ENCODE data around the gene VPS54. TPM values are rescaled to one million over a fixed set of nuclear protein-coding genes. Genes with fewer than 3 reads are reported as not detected.

The VPS54 gene
- total and polyA plus RNA-seq, 9 of the 15 experiments (the other 6 are each of a cell fraction or from before 2014, with no cell fraction given): 4.9 to 23.2 (median 13.2) TPM

- ChIA-PET POLR2A (interaction anchor here (0.8 kb wide), 1 partner anchor 29 kb away, joined by 3 read pairs; no protein-coding TSS in a partner anchor), CTCF (ENCODE audit: low intra/inter-chr PET ratio) (no interaction called here)
- Histone ChIP-seq H3K36me3 (ENCODE audit: control insufficient read depth, insufficient read depth, low read length) (peaks cover 22% of the 10 kb centered on the region; the same call in 2 of the 3 replicates), H3K27me3 (ENCODE audit: control insufficient read depth in 2 of 2, insufficient read depth in 2 of 2, low read length in 2 of 2) (no peaks in the 10 kb centered on the region), H3K4me1 (replicated peaks in 1 of 2; ENCODE audit: control insufficient read depth in 2 of 2, insufficient read depth in 2 of 2, low read length in 2 of 2) (no peaks in the 10 kb centered on the region), H2AFZ (ENCODE audit: low read depth, low read length) (no peak overlapping the region), H3K9me3 (replicated peaks; ENCODE audit: control insufficient read depth, insufficient read depth, low read depth, low read length) (no peaks in the 10 kb centered on the region), H3K27ac (ENCODE audit: extremely low read depth, low read depth, low read length) (no peak overlapping the region), H4K20me1 (replicated peaks; ENCODE audit: control insufficient read depth, insufficient read depth, low read length) (no peaks in the 10 kb centered on the region), H3K9me1 (ENCODE audit: control insufficient read depth, insufficient read depth, low read length) (peaks cover 4% of the 10 kb centered on the region), H3K4me3 (no peak overlapping the region), H3K9ac (ENCODE audit: insufficient read depth in 1 of 2, low read depth in 2 of 2, low read length in 2 of 2) (no peak overlapping the region), H3K79me2 (ENCODE audit: control insufficient read depth, insufficient read depth, low read length) (no peaks in the 10 kb centered on the region; the same call in 2 of the 3 replicates), H3K4me2 (ENCODE audit: insufficient read depth, low read length) (no peak overlapping the region)
- FAIRE-seq (no peak), ATAC-seq (no peak), DNase-seq (ENCODE audit: extremely low read depth in 1 of 4, low spot score in 3 of 4) (no peak)
- WGBS (ENCODE audit: insufficient coverage, low coverage, missing lambda C conversion rate): 79% methylated on average over 4 of the region's 4 CpGs
- intact Hi-C loops (cut with micrococcal nuclease) (no loop called here), in situ Hi-C loops (cut with MboI) (no loop called here)
- TF ChIP-seq CHCHD3 (CRISPR knock-in tag; IDR thresholded peaks at IDR 0.05): no peak
- peak; percentile 59; the same call in 1 of the 2 replicates for TF ChIP-seq ZBTB40 (IDR thresholded peaks at IDR 0.05)
- TF ChIP-seq ZBTB40 (CRISPR knock-in tag; IDR thresholded peaks at IDR 0.05): no peak
- no TSS peak for BruUV-seq (replicated peaks)
Observed at GRCh38 chr2:63871864-63872263, 147.4 kb downstream of the VPS54 start.

Data from K562 (cell line).